Effector memory CD4-positive, alpha-beta T cell (primary cell): ENCODE data around the gene ASB15.

Experiments
- DNase-seq, 3 donors: peaks; one replicate each; pipeline ENCODE4 v3.0.0-alpha.2; 2020
- H3K27ac ChIP-seq: 2 replicates; pipeline ENCODE4 v1.7.0; 2013; ENCODE audit warnings: mild to moderate bottlenecking, low read length, moderate library complexity; ENCODE audit not compliant: insufficient read depth, poor library complexity, severe bottlenecking
- H3K27me3 ChIP-seq: replicated peaks from 2 replicates; pipeline ENCODE4 v1.7.0; 2013; ENCODE audit warnings: mild to moderate bottlenecking, low read length; ENCODE audit not compliant: insufficient read depth, control insufficient read depth, poor library complexity, severe bottlenecking
- H3K36me3 ChIP-seq: 2 replicates; pipeline ENCODE4 v1.7.0; 2013; ENCODE audit warnings: mild to moderate bottlenecking, low read length, moderate library complexity; ENCODE audit not compliant: control insufficient read depth, insufficient read depth
- H3K4me1 ChIP-seq: 2 replicates; pipeline ENCODE4 v1.7.0; 2013; ENCODE audit warnings: low read length, mild to moderate bottlenecking; ENCODE audit not compliant: control insufficient read depth, insufficient read depth, poor library complexity, severe bottlenecking
- H3K4me3 ChIP-seq: 2 replicates; pipeline ENCODE4 v1.7.0; 2013; ENCODE audit warnings: low read length, low read depth, mild to moderate bottlenecking; ENCODE audit not compliant: insufficient read depth, poor library complexity, severe bottlenecking
- H3K9me3 ChIP-seq: 2 replicates; pipeline ENCODE4 v1.7.0; 2013; ENCODE audit warnings: mild to moderate bottlenecking, low read length, moderate library complexity; ENCODE audit not compliant: control insufficient read depth

ASB15 gene

GRCh38 chr7:123673752-123674398, 72.3 kb downstream of the ASB15 start:
- H3K36me3 ChIP-seq = no peaks in the 10 kb centered on the region
- DNase-seq = no peak
- no peaks in the 10 kb centered on the region for H3K27me3 ChIP-seq
- no peak overlapping the region for H3K4me3 ChIP-seq
- no peaks in the 10 kb centered on the region for H3K4me1 ChIP-seq
- no peaks in the 10 kb centered on the region for H3K9me3 ChIP-seq
- no peak overlapping the region for H3K27ac ChIP-seq

- H3K27ac ChIP-seq = no peak overlapping the region
These were observed 73.0 kb downstream of the ASB15 start for GRCh38 chr7:123674399-123675180.

GRCh38 chr7:123675181-123675473, 73.5 kb downstream of the ASB15 start:
- Histone ChIP-seq H3K4me1 (no peaks in the 10 kb centered on the region), H3K4me3 (no peak overlapping the region), H3K36me3 (no peaks in the 10 kb centered on the region), H3K27ac (no peak overlapping the region), H3K9me3 (no peaks in the 10 kb centered on the region), H3K27me3 (no peaks in the 10 kb centered on the region)
- DNase-seq = no peak

More at GRCh38 chr7:123674399-123675180, 73.0 kb downstream of the ASB15 start:
- Histone ChIP-seq H3K36me3 (no peaks in the 10 kb centered on the region), H3K9me3 (no peaks in the 10 kb centered on the region), H3K4me1 (no peaks in the 10 kb centered on the region), H3K4me3 (no peak overlapping the region), H3K27me3 (no peaks in the 10 kb centered on the region)
- DNase-seq = no peak

- Histone ChIP-seq H3K27ac (no peak overlapping the region), H3K27me3 (no peaks in the 10 kb centered on the region), H3K4me1 (no peaks in the 10 kb centered on the region), H3K4me3 (no peak overlapping the region), H3K9me3 (no peaks in the 10 kb centered on the region), H3K36me3 (peaks cover 5% of the 10 kb centered on the region)
- no peak for DNase-seq
These were observed 75.6 kb downstream of the ASB15 start for GRCh38 chr7:123677061-123677715.

- no peaks in the 10 kb centered on the region for H3K9me3 ChIP-seq
These were observed 78.0 kb downstream of the ASB15 start for GRCh38 chr7:123679614-123680013.

GRCh38 chr7:123680580-123680979, 79.0 kb downstream of the ASB15 start:
- no peak overlapping the region for H3K27ac ChIP-seq
- H3K4me3 ChIP-seq = no peak overlapping the region
- H3K4me1 ChIP-seq = no peaks in the 10 kb centered on the region
- no peak for DNase-seq
- peaks cover 5% of the 10 kb centered on the region for H3K36me3 ChIP-seq
- H3K9me3 ChIP-seq = no peaks in the 10 kb centered on the region
- no peaks in the 10 kb centered on the region for H3K27me3 ChIP-seq

More at GRCh38 chr7:123679614-123680013, 78.0 kb downstream of the ASB15 start:
- peaks cover 5% of the 10 kb centered on the region for H3K36me3 ChIP-seq
- H3K4me1 ChIP-seq = no peaks in the 10 kb centered on the region
- no peaks in the 10 kb centered on the region for H3K27me3 ChIP-seq
- no peak for DNase-seq
- no peak overlapping the region for H3K4me3 ChIP-seq
- H3K27ac ChIP-seq = no peak overlapping the region

- H3K9me3 ChIP-seq = no peaks in the 10 kb centered on the region
- no peaks in the 10 kb centered on the region for H3K27me3 ChIP-seq
- DNase-seq = no peak
- peaks cover 5% of the 10 kb centered on the region for H3K36me3 ChIP-seq
- no peaks in the 10 kb centered on the region for H3K4me1 ChIP-seq
- no peak overlapping the region for H3K27ac ChIP-seq
- H3K4me3 ChIP-seq = no peak overlapping the region
These were observed 79.9 kb downstream of the ASB15 start for GRCh38 chr7:123681561-123681960.

- DNase-seq = no peak
These were observed 81.1 kb downstream of the ASB15 start for GRCh38 chr7:123682690-123683089.

GRCh38 chr7:123687161-123687560, 85.5 kb downstream of the ASB15 start:
- no peak for DNase-seq
- Histone ChIP-seq H3K9me3 (no peaks in the 10 kb centered on the region), H3K4me3 (no peak overlapping the region), H3K36me3 (peaks cover 11% of the 10 kb centered on the region), H3K4me1 (no peaks in the 10 kb centered on the region), H3K27ac (no peak overlapping the region), H3K27me3 (no peaks in the 10 kb centered on the region)

More at GRCh38 chr7:123682690-123683089, 81.1 kb downstream of the ASB15 start:
- Histone ChIP-seq H3K4me1 (no peaks in the 10 kb centered on the region), H3K36me3 (peaks cover 5% of the 10 kb centered on the region), H3K4me3 (no peak overlapping the region), H3K27ac (no peak overlapping the region), H3K9me3 (no peaks in the 10 kb centered on the region), H3K27me3 (no peaks in the 10 kb centered on the region)

GRCh38 chr7:123687727-123688126, 86.1 kb downstream of the ASB15 start:
- H3K4me1 ChIP-seq = no peaks in the 10 kb centered on the region
- no peaks in the 10 kb centered on the region for H3K9me3 ChIP-seq
- DNase-seq = no peak
- H3K4me3 ChIP-seq = no peak overlapping the region
- H3K27me3 ChIP-seq = no peaks in the 10 kb centered on the region
- H3K27ac ChIP-seq = no peak overlapping the region
- peaks cover 17% of the 10 kb centered on the region for H3K36me3 ChIP-seq
